Measurements from ENCODE around the gene KIF16B.

Gene KIF16B

DNA sequence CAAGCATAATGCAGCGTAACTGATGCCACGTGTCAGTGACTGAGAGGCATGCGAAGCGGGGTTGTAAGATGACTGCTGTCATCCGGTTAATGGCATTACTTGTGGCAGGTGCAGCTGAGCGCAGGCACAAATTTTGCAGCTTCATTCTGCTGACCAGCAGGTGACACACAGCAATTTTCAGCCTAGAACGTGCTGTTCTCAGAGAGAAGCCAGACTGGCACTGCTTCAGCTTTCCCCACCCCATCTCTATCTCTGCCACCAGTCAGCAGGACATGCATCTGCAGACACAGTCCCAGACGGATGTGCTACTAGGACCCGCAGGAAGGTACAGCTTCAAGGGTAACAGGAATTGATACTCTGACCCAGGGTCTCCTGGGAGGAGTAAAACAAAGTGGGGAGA is 221.8 kb downstream of the KIF16B start:
- no peak for DNase-seq (ENCODE audit: low spot score)

DNA sequence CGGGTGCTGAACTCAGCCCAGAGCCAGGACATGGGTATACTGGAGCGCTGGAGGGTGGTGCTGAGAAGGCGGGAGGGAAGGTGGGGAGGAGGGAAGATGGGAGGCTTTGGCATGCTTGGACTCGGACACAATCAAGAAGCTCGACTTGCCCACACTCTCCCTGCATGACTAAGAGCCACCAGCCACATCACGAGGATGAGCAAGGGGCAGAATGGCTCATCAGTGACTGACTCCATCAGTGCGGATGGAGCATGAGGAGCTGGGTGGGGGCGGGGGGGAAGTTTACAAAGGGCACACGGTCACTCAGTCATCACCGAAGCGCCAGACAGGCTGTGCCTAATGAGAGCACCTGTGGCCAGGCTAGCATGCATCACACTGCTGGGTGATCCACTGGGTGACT is 222.8 kb downstream of the KIF16B start:
- DNase-seq (ENCODE audit: low spot score), result no peak

DNA sequence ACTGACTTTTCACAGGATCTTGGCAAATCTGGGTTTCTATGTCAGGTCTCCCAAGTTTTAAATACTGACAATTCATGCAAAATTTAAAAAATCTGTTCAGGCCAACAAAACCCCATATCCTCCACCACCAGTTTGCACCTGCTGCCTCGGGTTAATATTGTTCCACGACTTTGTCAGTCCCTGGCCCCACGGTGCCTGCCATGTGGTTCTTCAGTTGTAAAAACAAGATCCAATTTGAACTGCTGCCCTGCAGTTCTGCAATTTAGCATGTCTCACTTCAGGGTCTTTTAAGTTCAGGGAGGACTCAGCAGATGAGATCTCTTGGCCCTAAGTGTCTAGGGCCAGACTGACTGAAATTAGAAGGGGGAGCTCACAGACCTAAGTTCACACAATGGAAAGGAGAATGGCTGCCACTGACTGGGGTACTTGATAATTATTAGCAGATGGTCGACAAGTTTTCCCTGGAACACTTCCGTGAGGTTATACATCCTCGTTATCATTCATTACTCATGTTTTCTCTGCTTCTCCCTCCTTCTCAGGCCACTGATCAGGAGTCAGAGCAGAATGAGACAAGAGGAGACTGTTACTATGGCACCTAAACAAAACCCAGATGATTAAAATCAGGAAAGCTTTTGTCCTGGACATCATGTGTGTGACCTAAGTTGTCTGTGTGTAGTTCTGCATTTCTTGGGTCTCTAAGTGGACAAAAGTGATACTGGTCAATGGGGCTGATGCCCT is 223.6 kb downstream of the KIF16B start:
- DNase-seq (ENCODE audit: low spot score), result no peak

DNA sequence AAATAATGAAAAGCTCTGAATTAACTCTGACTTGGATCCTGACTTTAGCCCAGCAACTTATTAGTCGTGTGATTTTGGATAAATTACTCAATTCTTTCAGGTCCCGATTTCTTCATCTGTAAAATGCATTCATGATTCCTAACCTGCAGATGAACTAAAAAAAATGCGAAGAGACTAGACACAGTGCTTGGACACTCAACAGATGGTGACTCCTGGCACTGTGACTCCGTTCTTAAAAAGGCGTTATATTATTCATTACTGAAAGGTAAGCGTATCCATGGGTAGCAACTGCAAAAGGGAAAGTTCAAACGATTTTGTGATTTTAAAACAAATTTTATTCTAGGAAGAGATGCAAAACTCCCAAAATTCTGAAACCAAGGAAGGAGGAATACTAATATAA is 226.3 kb downstream of the KIF16B start:
- no peak for DNase-seq (ENCODE audit: low spot score)

DNA sequence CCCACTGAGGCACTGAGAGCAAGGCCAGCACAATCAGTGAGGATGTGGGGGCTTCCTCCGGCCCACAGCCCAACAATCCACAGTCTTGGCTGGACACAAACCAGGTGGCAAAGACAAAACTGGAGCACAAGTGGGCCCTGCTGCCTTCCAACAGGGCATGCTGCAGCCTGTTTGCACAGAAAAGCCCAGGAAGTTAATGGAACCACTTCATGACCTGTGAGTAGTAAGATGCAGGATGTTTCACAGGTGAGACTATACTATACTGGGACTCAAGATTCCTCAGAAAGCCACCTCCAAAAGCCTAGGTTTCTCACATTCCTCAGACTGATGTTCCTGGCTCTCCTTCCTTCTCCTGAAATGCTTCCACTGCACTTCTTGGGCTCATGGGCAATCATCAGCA is 235.5 kb downstream of the KIF16B start:
- DNase-seq (ENCODE audit: low spot score), result no peak

DNA sequence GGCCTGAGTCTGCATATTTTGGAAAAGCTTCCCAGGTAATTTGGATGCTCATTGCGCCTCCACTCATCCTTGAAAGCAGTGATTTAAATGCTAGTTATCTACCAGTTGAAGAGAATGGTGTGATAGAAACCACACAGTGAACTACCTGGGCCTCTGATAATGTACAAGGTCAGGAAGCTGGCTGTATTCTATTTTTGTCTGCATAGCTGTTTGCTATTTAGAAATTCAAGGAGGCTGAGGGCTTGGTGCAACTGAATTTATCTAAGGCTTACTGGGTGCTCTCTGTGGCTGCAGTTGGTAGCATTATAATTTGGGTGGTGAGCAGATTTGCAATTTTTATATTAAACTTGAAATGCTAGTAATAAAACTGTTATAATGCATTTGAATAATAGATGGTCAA is 245.6 kb downstream of the KIF16B start:
- no peak for DNase-seq (ENCODE audit: low spot score)

DNA sequence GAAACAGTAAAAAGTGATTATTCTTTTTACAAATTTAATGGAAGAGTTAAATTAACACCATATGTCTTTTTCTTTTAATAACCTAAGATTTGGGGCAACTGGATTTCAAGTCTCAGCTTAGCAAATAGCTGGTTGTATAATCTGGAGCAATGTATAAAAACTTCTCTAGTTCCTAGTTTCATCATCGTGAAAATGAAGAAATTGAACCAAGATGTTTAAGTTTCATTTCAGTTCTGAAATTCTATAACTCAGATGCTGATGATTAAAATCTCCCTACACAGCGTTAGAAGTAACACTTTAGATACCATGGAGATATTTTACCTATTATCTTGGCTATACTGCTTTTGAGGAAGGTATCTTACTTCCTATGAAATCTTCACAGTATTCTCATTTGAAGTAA is 252.0 kb downstream of the KIF16B start:
- no peak for DNase-seq (ENCODE audit: low spot score)

DNA sequence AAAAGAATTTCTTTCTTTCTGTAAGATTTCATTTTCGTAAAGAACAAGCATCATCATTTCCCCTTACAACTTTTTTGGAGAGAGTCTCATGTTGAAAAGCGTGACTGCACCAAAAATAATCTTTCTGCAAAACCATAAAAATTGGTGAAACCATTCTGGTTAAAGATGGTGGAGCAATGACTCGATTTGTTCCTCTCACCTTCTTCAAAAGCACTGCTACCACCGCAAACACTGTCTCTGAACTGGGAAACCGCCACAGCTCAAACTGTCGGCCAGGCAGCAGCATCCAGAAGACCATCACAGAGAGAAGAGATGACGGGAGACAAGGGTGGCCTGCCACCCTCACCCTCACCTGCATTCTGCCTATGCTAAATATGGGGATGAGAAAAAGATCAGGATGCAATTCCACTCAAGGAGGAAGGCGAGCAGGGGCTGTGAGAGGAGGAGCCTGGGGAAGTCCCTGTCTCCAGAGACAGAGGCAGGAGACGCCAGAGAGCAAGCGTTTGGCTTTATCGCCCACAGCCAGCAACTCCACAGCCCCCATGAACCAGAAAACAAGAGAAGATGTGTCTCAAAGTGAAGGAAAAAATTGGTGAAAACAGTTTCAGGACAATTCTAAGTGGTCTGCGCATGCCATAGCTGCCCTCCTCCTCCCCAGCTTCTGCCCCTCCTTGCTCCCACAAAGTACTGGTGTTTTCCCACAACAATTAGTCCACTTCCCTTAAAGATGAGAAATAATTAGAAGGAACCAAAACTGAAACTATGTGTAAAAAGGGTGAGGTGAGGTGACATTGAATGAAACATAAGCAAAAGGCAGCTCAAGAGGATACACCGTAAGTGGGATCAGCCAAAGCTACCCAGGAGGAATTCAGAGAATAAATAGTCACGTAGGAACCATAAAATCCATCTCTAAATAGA is 255.5 kb downstream of the KIF16B start:
- no peak for DNase-seq (ENCODE audit: low spot score)

DNA sequence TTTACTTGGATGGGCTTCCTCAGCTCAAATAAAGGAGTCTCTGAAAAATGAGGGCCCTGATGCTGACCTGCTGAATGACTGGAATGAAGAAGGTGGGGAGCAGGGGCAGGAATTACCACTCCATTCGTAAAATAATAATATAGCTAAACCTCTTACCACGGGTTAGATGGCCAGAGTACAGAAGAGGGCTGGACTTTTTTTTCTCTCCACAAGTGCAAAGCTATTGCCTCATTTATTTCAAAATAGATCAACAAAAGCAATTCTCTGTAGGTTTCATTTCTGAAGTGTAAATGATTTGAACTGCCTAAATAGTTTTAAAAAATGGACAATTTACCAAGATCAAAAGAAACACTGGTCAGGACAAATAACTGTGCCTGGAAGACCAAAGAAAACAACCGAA is 256.7 kb downstream of the KIF16B start:
- no peak for DNase-seq (ENCODE audit: low spot score)

DNA sequence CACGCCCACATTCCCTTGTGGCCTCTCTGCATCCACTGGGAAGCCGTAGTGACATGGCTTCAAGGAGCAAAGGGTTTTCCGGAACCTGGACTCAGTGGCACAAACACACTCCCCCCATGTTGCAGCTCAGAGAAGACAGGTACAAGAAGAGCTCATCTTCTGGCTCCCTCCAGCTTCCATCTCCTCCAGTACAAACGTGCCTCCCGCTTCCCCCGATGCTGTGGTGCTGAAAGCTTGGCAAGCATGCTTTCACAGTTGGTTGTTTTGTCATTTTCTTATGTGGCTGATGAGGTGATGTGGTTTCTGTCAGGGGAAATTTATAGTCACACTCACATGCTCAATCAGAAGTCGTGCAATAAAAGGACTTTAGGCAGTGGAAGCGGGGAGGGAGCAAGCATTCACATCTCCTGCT is 258.5 kb downstream of the KIF16B start:
- DNase-seq (ENCODE audit: low spot score), result no peak

DNA sequence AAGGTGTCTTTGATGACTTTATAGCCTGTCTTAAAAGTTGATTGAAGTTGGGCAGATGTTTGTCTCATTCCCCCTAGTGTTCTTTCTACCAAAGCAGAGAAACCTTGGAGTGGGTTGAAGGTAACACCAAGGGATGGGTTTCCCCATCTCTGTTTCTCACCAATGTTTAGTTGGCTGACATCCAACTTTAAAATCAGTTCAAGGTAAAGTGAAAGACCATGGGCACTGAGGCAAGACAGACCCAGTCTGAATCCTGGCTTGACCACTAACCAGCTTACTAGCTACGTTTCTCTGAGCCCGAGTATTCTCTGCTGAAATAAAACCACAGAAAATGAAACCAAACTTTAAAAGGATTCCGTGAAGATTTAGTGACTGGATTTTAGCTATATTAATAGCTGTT is 258.9 kb downstream of the KIF16B start:
- no peak for DNase-seq (ENCODE audit: low spot score)

DNA sequence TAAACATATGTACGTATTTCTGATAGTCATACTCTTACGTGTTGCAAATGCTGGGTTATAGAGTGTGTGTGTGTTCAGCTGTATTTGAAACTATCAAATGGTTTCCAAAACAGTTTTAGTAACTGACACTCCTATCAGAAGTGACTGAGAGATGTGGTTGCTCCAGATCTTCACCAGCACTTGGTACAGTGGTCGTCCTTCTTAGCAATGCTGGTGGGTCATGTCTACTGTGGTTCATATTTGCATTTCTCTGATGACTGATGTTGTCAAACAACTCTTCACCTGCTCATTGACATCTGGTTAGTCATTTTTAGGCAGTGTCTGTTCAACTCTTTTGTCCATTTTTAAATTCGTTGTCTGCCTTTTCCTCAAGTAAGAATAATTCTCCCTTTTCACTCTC is 259.3 kb downstream of the KIF16B start:
- no peak for DNase-seq (ENCODE audit: low spot score)

DNA sequence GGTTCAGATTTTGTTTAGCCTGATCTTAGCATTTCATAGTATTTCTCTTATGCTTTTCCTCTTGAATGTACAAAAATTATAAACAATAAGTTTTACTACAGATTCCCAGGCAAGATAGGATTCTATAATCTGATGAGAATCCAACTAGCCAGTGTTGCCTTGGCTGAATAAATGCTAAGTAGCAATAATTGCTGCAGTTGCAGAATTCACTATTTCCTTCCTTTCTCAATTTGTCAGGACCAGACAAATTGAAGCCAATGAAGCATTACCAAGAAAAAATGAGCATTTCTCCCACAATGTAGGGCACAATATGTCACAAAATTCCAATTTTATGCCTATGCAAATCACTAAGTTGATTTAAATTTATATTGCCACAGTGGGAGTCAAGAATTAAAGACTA is 260.2 kb downstream of the KIF16B start:
- DNase-seq (ENCODE audit: low spot score), result no peak

DNA sequence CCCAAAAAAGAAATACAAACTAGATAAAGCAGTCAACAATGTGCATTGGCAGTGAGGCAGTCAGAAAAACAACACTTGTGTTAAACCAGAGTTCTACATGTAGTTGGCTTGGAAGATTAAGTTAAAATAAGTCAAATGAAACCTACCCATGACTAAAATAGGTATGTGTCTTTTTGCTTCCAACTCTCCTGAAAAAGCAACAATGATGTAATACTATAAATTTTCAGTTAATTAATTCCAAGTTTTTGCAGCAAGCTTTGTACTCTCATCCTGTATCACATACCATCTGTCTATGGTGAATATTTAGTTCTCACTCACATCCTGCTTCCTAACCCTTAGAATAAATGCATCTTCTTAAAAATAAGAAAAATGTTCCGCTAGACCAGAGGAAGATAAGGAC is 261.5 kb downstream of the KIF16B start:
- DNase-seq (ENCODE audit: low spot score), result no peak

DNA sequence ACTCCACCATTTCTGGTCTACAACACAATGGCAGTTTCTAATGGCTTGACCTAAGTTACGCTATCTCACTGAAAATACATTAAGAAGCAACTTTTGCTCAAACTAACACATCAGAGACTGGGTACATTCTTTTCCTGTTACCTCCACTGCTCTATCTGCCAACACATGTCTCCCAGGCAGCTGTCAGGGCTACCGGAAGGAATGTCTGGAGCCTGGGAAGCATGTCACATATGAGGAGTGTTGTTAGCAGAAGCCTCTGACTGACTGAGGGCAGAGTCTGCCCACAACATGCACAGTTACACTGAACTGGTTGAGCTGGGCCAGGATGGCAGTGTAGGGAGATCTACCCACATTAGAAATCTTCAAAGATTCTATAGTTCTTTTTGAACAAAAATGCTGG is 264.5 kb downstream of the KIF16B start:
- no peak for DNase-seq (ENCODE audit: low spot score)

DNA sequence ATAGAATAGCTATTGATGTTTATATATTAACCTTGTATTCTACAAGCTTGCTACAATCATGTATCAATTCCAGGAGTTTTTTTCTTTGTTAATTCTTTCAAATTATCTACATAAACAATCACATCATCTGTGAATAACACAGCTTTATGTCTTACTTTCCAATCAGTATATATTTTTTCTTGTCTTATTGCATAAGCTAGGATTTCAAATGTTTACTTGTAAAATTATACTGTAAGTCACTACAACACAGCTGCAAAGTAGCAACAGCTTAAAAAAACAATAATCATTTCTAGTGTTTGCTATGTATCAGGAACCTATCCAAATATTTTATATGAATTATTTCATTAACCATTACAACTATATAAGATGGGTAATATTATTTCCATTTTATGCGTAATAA is 270.4 kb downstream of the KIF16B start:
- DNase-seq (ENCODE audit: low spot score), result no peak

DNA sequence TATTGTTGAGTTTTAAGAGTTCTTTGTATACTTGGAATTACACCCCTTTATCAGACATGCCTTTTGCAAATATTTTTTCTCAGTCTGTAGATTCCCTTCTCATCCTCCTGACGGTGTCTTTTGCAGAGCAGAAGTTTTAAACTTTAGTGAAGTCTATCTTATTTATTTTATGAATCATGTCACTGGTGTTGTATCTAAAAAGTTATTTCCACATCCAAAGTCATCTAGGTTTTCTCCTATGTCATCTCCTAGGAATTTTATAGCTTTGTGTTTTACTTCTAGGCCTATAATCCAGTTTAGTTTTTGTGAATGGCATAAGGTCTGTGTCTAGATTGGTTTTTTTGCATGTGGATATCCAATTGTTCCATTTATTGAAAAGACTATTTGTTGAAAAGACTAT is 271.3 kb downstream of the KIF16B start:
- no peak for DNase-seq (ENCODE audit: low spot score)

DNA sequence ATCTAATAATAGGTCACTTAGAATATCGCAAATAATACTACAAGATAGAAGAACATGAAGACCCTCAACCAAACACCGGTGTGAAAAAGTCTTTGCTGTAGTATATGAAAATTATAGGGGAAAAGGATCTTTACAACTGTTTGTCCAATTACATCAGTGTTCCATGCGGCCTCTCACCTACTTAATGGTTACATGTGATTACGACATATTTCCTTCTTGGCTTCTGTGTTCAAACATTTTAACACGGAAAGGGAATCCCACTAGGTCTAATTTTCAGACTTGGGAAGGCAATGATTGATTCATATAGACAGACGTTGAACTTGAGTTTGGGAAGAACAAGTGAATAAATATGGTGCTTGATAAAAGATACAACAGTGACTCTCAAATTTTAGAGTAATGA is 273.4 kb downstream of the KIF16B start:
- no peak for DNase-seq (ENCODE audit: low spot score)

DNA sequence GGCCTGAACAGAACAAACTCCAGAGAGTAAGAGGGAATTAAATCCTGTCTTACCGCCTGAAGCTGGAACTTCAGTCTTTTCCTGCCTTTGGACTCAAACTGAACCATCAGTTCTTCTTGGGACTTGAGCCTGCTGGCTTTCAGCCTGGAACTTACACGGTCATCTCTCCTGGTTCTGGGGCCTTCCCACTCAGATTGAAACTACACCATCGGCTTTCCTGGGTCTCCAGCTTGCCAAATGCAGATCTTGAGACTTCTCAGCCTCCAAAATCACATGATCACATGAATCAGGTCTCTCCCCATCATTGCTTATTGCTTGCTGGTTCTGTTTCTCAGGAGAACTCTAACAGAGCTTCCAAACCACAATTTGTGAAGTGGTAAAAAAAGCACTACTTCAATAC is 276.3 kb downstream of the KIF16B start:
- DNase-seq (ENCODE audit: low spot score), result no peak

DNA sequence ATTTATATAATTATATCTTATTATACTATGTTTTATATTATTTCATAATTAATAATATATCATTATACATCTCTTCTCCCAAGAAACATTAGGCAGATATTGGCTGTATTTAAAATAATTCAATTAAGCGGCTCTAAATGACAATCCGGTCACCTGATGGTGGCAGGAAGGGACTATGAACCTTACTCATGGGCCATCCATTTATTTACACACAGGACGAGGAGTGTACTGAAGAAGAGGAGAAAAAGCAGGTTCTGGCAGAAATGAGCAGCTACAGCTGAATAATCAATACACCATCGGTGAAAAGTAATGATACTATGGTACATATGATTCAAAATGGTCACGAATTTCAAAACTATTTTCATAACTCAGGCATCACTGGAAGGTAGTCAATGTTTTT is 277.7 kb downstream of the KIF16B start:
- no peak for DNase-seq (ENCODE audit: low spot score)

DNA sequence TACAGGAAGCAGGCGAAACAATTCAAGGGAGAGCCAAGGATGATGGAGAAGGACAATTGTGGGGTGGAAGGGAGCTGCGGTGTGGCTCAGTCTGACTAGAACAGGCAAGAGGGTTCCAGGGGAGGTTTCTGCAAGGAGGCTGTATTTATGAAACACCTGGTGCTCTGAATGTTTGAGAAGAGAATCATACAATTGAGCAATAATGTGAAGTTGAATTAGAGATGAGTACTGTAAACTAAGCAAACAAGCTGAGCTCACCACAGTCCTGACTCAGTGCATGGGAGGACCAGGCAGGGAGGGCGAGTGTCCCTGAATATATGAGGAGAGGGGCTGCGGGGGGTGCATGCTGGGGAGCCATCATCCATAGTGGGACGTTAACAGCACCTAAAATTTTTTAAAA is 279.7 kb downstream of the KIF16B start:
- no peak for DNase-seq (ENCODE audit: low spot score)

DNA sequence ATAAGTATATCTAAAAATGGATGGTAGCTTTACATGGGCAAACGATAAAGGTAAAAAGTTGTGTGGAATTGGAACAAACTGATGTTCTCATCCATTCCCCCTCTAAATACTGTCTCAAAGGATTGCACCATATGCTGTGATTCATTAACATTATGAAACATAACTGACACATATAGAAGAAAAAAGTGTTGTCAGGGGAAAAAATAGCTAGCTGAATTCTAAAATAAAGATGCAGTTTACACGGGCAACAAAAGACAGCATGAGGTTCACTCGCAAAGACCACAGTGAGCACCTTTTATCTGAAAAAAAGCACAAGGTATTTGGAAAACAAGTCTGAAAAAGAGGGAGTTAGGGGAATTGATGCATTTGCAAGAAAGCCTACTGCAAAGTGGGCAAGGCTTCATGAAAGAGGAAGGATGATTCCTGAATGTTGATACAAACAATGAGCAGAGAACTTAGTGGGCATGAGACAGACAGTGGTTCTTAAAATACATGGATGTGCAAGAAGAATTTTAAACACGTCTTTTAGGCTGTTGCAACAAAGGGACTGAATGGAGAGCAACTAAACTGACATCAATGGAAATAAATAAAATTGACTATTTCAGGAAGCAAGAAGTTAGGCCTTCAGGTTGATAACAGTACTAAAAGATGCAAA is 280.9 kb downstream of the KIF16B start:
- DNase-seq (ENCODE audit: low spot score), result no peak

DNA sequence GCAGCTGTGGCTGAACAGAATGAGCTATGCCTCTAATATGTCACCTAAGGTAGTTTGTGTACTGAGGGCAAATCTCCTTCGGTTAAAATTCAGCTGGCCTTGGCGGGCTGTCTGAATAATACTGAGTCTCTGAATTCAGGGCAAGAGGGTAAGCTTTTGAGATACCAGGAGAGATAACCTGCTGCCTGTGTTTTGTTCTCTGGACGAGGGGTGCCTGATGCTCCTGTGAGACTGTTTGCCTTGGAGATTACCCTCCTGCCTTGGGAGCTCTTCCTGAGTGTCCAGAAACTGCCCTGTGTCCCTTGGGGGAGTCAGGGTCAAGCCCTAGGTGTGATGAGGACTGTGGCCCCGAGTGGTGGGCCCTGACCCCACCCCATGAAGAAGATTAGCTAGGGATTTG is 282.9 kb downstream of the KIF16B start:
- DNase-seq (ENCODE audit: low spot score), result no peak
